Liver (tissue), 9 donors: Measurements from ENCODE around the gene CWC22. TPM values are rescaled to one million over a fixed set of nuclear protein-coding genes. Genes with fewer than 3 reads are reported as not detected.

ENCODE experiments used
- DNase-seq: peaks from one replicate; pipeline ENCODE4 v3.0.0-alpha.2; 2017; ENCODE audit warnings: low spot score
- H3K27ac ChIP-seq, 2 donors: one replicate each; pipeline ENCODE4 v1.7.0; 2013; ENCODE audit warnings: inconsistent platforms in 2 of 2, low read length in 2 of 2, control low read depth in 1 of 2, low read depth in 1 of 2, mild to moderate bottlenecking in 1 of 2
- H3K27me3 ChIP-seq, 4 donors: one replicate each; pipeline versions ENCODE4 v1.6.1 to v1.7.0; 2013; ENCODE audit warnings: low read length in 3 of 4, inconsistent platforms in 1 of 4, mild to moderate bottlenecking in 1 of 4, moderate library complexity in 1 of 4; ENCODE audit not compliant: control insufficient read depth in 4 of 4, insufficient read depth in 4 of 4
- H3K36me3 ChIP-seq, 4 donors: one replicate each; pipeline versions ENCODE4 v1.6.1 to v1.7.0; 2013; ENCODE audit warnings: low read length in 3 of 4, mild to moderate bottlenecking in 3 of 4, low read depth in 1 of 4, moderate library complexity in 1 of 4; ENCODE audit not compliant: control insufficient read depth in 4 of 4, insufficient read depth in 3 of 4
- H3K4me1 ChIP-seq, 4 donors: one replicate each; pipeline versions ENCODE4 v1.6.1 to v1.7.0; 2013; ENCODE audit warnings: low read length in 3 of 4, mild to moderate bottlenecking in 3 of 4, moderate library complexity in 1 of 4; ENCODE audit not compliant: control insufficient read depth in 4 of 4, insufficient read depth in 4 of 4
- H3K4me3 ChIP-seq, 3 donors: one replicate each; pipeline versions ENCODE4 v1.6.1 to v1.7.0; 2013; ENCODE audit warnings: low read length in 3 of 3, control low read depth in 1 of 3, low read depth in 1 of 3, mild to moderate bottlenecking in 1 of 3
- H3K9ac ChIP-seq, 2 donors: one replicate each; pipeline ENCODE4 v1.7.0; 2013; ENCODE audit warnings: low read length in 2 of 2, mild to moderate bottlenecking in 2 of 2, moderate library complexity in 2 of 2, control low read depth in 1 of 2, low read depth in 1 of 2
- H3K9me3 ChIP-seq, 4 donors: one replicate each; pipeline versions ENCODE4 v1.6.1 to v1.7.0; 2013; ENCODE audit warnings: low read length in 3 of 4; ENCODE audit not compliant: control insufficient read depth in 4 of 4
- EGR1 ChIP-seq, 2 donors: IDR thresholded peaks; 2 replicates each; pipeline ENCODE4 v1.6.1; 2016 to 2018; ENCODE audit warnings: antibody characterized with exemption in 2 of 2, low read depth in 2 of 2
- FOXA1 ChIP-seq: IDR thresholded peaks from 2 replicates; pipeline ENCODE4 v1.6.1; 2016; ENCODE audit warnings: antibody characterized with exemption
- FOXA2 ChIP-seq: IDR thresholded peaks from 2 replicates; pipeline ENCODE4 v1.6.1; 2016; ENCODE audit warnings: antibody characterized with exemption
- GABPA ChIP-seq, 2 donors: IDR thresholded peaks in 1 of 2; conservative IDR thresholded peaks in 1 of 2; 2 replicates each; pipeline ENCODE4 v1.6.1; 2016; ENCODE audit warnings: antibody characterized with exemption in 2 of 2, mild to moderate bottlenecking in 1 of 2, moderate library complexity in 1 of 2
- HNF4A ChIP-seq, 2 donors: conservative IDR thresholded peaks; 2 replicates each; pipeline ENCODE4 v1.6.1; 2016; ENCODE audit warnings: antibody characterized with exemption in 2 of 2, mild to moderate bottlenecking in 2 of 2
- HNF4G ChIP-seq: IDR thresholded peaks from 2 replicates; pipeline ENCODE4 v1.6.1; 2016; ENCODE audit warnings: antibody characterized with exemption
- JUND ChIP-seq, 2 donors: IDR thresholded peaks; 2 replicates each; pipeline ENCODE4 v1.6.1; 2016; ENCODE audit warnings: antibody characterized with exemption in 2 of 2
- NR2F2 ChIP-seq: IDR thresholded peaks from 2 replicates; pipeline ENCODE4 v1.6.1; 2016; ENCODE audit warnings: antibody characterized with exemption
- RAD21 ChIP-seq, 2 donors: IDR thresholded peaks; 2 replicates each; pipeline ENCODE4 v1.6.1; 2016; ENCODE audit warnings: antibody characterized with exemption in 2 of 2, mild to moderate bottlenecking in 2 of 2
- RXRA ChIP-seq, 2 donors: IDR thresholded peaks; 2 replicates each; pipeline ENCODE4 v1.6.1; 2017 to 2018; ENCODE audit warnings: antibody characterized with exemption in 2 of 2, mild to moderate bottlenecking in 1 of 2
- SP1 ChIP-seq: IDR thresholded peaks from 2 replicates; pipeline ENCODE4 v1.6.1; 2018; ENCODE audit warnings: antibody characterized with exemption, mild to moderate bottlenecking
- TAF1 ChIP-seq: conservative IDR thresholded peaks from 2 replicates; pipeline ENCODE4 v1.6.1; 2016; ENCODE audit warnings: antibody characterized with exemption, mild to moderate bottlenecking
- YY1 ChIP-seq: IDR thresholded peaks from 2 replicates; pipeline ENCODE4 v1.6.1; 2016; ENCODE audit warnings: antibody characterized with exemption, mild to moderate bottlenecking
- WGBS: extraction: QIAGEN DNeasy Blood & Tissue Kit; methylation state at CpG from one replicate; pipeline ENCODE4 v1.1.7; 2013; 5-methylcytosine and 5-hydroxymethylcytosine counted together
- polyA plus RNA-seq, 2 donors: library from polyadenylated mRNA; stranded (reverse) in 1 of 2; unstranded in 1 of 2; fragments of 200-250 nt in 1 of 2; fragments of >200 nt in 1 of 2; fragmentation: Nextera tagmentation in 1 of 2; extraction: Ambion mirVana in 1 of 2; gene quantifications; one replicate each; pipeline versions ENCODE4 v1.2.1 to v1.2.3, GENCODE V29; 2013 to 2015
- total RNA-seq, 2 donors: library from RNA; depleted of rRNA; stranded (reverse); fragments of >200 nt; gene quantifications; one replicate each; pipeline ENCODE4 v1.2.3, GENCODE V29; 2014
- TF ChIP-seq, protein P1 (sequence below): IDR thresholded peaks from 2 replicates; pipeline ENCODE4 v1.6.1; 2016; ENCODE audit warnings: antibody characterized with exemption
- TF ChIP-seq, protein P2 (sequence below): IDR thresholded peaks from 2 replicates; pipeline ENCODE4 v1.6.1; 2016; ENCODE audit warnings: antibody characterized with exemption
- TF ChIP-seq, protein P3 (sequence below): IDR thresholded peaks from 2 replicates; pipeline ENCODE4 v1.6.1; 2016; ENCODE audit warnings: antibody characterized with exemption, mild to moderate bottlenecking
- TF ChIP-seq, protein P4 (sequence below): fragments of 150-350 bp; IDR thresholded peaks from 2 replicates; pipeline ENCODE4 v1.5.1; 2017; ENCODE audit warnings: improper control_type of control experiment, low read depth, low read length; ENCODE audit not compliant: missing input control
- TF ChIP-seq, protein P5 (sequence below): IDR thresholded peaks from 2 replicates; pipeline ENCODE4 v1.6.1; 2016; ENCODE audit warnings: antibody characterized with exemption
- donor health status: healthy.
- donor health status: healthy.
- donor health status: healthy.
- donor health status: healthy.
- donor health status: healthy.

CWC22 gene
- total and polyA plus RNA-seq, 4 donors = 4.4 to 12.0 (median 7.7) TPM

DNA sequence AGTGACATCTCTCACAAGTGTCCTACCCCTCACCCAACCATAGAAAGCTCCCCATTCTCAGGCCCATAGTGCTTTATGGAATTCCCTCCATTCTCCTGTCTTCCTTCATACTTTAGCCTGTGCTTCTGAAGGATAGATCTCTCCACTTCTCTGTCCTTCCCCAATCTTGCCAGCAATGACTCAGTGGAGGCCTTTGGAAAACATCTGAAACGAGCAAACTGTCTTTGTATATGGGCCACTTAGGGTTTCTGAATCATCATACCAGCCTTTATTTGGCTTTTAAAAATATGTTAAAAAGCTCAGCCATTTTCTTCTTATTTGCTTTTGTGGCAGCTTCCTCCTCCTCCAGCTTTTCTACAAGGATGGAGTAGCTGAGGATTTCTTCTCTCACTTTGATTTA is 80.1 kb downstream of the CWC22 start:
- DNase-seq = no peak
- Histone ChIP-seq H3K9ac (no peak overlapping the region), H3K4me1 (no peaks in the 10 kb centered on the region), H3K27ac (no peak overlapping the region), H3K4me3 (no peak overlapping the region), H3K36me3 (no peaks in the 10 kb centered on the region), H3K9me3 (peaks cover 0 to 5% (median 3%) of the 10 kb centered on the region in 4 donors), H3K27me3 (no peaks in the 10 kb centered on the region)
- WGBS = 95% methylated on average over 1 of the region's 1 CpG
- TF ChIP-seq, protein P1, sequence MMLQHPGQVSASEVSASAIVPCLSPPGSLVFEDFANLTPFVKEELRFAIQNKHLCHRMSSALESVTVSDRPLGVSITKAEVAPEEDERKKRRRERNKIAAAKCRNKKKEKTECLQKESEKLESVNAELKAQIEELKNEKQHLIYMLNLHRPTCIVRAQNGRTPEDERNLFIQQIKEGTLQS = no peak
- no peak for TF ChIP-seq YY1
- TF ChIP-seq, protein P2, sequence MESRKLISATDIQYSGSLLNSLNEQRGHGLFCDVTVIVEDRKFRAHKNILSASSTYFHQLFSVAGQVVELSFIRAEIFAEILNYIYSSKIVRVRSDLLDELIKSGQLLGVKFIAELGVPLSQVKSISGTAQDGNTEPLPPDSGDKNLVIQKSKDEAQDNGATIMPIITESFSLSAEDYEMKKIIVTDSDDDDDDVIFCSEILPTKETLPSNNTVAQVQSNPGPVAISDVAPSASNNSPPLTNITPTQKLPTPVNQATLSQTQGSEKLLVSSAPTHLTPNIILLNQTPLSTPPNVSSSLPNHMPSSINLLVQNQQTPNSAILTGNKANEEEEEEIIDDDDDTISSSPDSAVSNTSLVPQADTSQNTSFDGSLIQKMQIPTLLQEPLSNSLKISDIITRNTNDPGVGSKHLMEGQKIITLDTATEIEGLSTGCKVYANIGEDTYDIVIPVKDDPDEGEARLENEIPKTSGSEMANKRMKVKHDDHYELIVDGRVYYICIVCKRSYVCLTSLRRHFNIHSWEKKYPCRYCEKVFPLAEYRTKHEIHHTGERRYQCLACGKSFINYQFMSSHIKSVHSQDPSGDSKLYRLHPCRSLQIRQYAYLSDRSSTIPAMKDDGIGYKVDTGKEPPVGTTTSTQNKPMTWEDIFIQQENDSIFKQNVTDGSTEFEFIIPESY = no peak
- TF ChIP-seq, protein P3, sequence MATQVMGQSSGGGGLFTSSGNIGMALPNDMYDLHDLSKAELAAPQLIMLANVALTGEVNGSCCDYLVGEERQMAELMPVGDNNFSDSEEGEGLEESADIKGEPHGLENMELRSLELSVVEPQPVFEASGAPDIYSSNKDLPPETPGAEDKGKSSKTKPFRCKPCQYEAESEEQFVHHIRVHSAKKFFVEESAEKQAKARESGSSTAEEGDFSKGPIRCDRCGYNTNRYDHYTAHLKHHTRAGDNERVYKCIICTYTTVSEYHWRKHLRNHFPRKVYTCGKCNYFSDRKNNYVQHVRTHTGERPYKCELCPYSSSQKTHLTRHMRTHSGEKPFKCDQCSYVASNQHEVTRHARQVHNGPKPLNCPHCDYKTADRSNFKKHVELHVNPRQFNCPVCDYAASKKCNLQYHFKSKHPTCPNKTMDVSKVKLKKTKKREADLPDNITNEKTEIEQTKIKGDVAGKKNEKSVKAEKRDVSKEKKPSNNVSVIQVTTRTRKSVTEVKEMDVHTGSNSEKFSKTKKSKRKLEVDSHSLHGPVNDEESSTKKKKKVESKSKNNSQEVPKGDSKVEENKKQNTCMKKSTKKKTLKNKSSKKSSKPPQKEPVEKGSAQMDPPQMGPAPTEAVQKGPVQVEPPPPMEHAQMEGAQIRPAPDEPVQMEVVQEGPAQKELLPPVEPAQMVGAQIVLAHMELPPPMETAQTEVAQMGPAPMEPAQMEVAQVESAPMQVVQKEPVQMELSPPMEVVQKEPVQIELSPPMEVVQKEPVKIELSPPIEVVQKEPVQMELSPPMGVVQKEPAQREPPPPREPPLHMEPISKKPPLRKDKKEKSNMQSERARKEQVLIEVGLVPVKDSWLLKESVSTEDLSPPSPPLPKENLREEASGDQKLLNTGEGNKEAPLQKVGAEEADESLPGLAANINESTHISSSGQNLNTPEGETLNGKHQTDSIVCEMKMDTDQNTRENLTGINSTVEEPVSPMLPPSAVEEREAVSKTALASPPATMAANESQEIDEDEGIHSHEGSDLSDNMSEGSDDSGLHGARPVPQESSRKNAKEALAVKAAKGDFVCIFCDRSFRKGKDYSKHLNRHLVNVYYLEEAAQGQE = no peak
- TF ChIP-seq TAF1 = no peak
- no peak for TF ChIP-seq SP1
- TF ChIP-seq GABPA (IDR thresholded peaks at IDR 0.05 in 1 of 2, conservative IDR thresholded peaks at IDR 0.05 in 1 of 2) = no peak
- no peak for TF ChIP-seq EGR1 (IDR thresholded peaks at IDR 0.05; ENCODE audit: low read depth in 2 of 2)
- no peak for TF ChIP-seq RXRA (IDR thresholded peaks at IDR 0.05)
- TF ChIP-seq, protein P4, sequence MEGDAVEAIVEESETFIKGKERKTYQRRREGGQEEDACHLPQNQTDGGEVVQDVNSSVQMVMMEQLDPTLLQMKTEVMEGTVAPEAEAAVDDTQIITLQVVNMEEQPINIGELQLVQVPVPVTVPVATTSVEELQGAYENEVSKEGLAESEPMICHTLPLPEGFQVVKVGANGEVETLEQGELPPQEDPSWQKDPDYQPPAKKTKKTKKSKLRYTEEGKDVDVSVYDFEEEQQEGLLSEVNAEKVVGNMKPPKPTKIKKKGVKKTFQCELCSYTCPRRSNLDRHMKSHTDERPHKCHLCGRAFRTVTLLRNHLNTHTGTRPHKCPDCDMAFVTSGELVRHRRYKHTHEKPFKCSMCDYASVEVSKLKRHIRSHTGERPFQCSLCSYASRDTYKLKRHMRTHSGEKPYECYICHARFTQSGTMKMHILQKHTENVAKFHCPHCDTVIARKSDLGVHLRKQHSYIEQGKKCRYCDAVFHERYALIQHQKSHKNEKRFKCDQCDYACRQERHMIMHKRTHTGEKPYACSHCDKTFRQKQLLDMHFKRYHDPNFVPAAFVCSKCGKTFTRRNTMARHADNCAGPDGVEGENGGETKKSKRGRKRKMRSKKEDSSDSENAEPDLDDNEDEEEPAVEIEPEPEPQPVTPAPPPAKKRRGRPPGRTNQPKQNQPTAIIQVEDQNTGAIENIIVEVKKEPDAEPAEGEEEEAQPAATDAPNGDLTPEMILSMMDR = no peak
- TF ChIP-seq RAD21 (IDR thresholded peaks at IDR 0.05) = no peak
- TF ChIP-seq FOXA1 = no peak
- no peak for TF ChIP-seq FOXA2
- no peak for TF ChIP-seq JUND (IDR thresholded peaks at IDR 0.05)
- no peak for TF ChIP-seq HNF4A (conservative IDR thresholded peaks at IDR 0.05)
- no peak for TF ChIP-seq HNF4G
- no peak for TF ChIP-seq NR2F2

DNA sequence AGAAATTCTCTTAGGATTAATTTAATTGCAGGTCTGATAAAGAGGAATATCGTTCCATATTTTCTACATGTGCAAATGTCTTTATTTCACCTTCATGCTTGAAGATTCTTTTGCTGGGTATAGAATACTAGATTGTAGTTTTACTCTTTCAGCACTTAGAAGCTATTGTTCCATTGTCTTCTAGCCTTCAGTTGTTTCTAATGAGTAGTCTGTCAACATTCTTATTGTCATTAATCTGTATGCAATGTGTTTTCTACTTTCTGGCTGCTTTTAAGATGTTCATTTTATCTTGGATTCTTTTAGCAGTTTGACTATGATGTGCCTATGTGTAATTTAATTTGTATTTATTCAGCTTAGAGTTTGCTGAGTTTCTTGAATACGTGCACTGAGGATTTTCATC is 81.4 kb downstream of the CWC22 start:
- WGBS = 52% methylated on average over 2 of the region's 2 CpGs
- H3K9me3 ChIP-seq = peaks cover 0 to 5% (median 3%) of the 10 kb centered on the region in 4 donors
- H3K27me3 ChIP-seq = no peaks in the 10 kb centered on the region
- DNase-seq = no peak
- H3K27ac ChIP-seq = no peak overlapping the region
- H3K9ac ChIP-seq = no peak overlapping the region
- H3K36me3 ChIP-seq = no peaks in the 10 kb centered on the region
- H3K4me1 ChIP-seq = no peaks in the 10 kb centered on the region
- H3K4me3 ChIP-seq = no peak overlapping the region
- TF ChIP-seq RXRA (IDR thresholded peaks at IDR 0.05) = no peak
- TF ChIP-seq GABPA (IDR thresholded peaks at IDR 0.05 in 1 of 2, conservative IDR thresholded peaks at IDR 0.05 in 1 of 2) = no peak
- no peak for TF ChIP-seq RAD21 (IDR thresholded peaks at IDR 0.05)
- TF ChIP-seq FOXA1 = no peak
- TF ChIP-seq YY1 = no peak
- no peak for TF ChIP-seq JUND (IDR thresholded peaks at IDR 0.05)
- TF ChIP-seq, protein P3 = no peak
- TF ChIP-seq, protein P1 = no peak
- no peak for TF ChIP-seq EGR1 (IDR thresholded peaks at IDR 0.05; ENCODE audit: low read depth in 2 of 2)
- TF ChIP-seq, protein P5, sequence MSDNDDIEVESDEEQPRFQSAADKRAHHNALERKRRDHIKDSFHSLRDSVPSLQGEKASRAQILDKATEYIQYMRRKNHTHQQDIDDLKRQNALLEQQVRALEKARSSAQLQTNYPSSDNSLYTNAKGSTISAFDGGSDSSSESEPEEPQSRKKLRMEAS = no peak
- TF ChIP-seq TAF1 = no peak
